HCT116 (cell line): ENCODE results near the gene HIGD2A. TPM values are rescaled to one million over a fixed set of nuclear protein-coding genes. Genes with fewer than 3 reads are reported as not detected.

Source experiments
- ATAC-seq: fragments of 200-7000 bp; cut with Tn5 transposase; 2 replicates; pipeline ENCODE4 v1.9.1; 2020; ENCODE audit warnings: mild to moderate bottlenecking, moderate library complexity
- BruUV-seq: library from RNA; stranded (reverse); fragments of 400-500 nt; replicated peaks from 2 replicates; lab custom pipeline; 2021; lab: Mats Ljungman, UMichigan
- CTCF ChIA-PET: fragments of 300-600 bp; sonication (Branson Sonifier 250); formaldehyde crosslinking; loops from one replicate; lab custom pipeline; 2021; ENCODE audit warnings: antibody characterized with exemption; lab: Charles Lee
- POLR2A ChIA-PET: fragments of 300-600, 350-600 bp; sonication (Branson Sonifier 250); formaldehyde crosslinking; loops from one replicate; lab custom pipeline; 2021; ENCODE audit warnings: antibody characterized with exemption; lab: Charles Lee
- RAD21 ChIA-PET, 2 experiments: fragments of 300-600 bp; sonication (Branson Sonifier 250); formaldehyde crosslinking; loops; one replicate each; lab custom pipeline; 2023; ENCODE audit warnings: low total read pairs in 2 of 2; ENCODE audit not compliant: uncharacterized antibody in 2 of 2, unreplicated experiment in 2 of 2, low non-redundant PET in 1 of 2; lab: Charles Lee
- DNase-seq: peaks from one replicate; pipeline ENCODE4 v3.0.0-alpha.2; 2010; ENCODE audit warnings: low read depth, low spot score
- H2AFZ ChIP-seq: fragments of 200-600 bp; shearing (Covaris generic), sonication (generic); 2 replicates; pipeline ENCODE4 v1.6.1; 2017; ENCODE audit warnings: low read depth, mixed run types, mixed read lengths, antibody characterized with exemption, low read length; ENCODE audit not compliant: poor library complexity, severe bottlenecking
- H3K27ac ChIP-seq: 2 replicates; pipeline ENCODE4 v1.5.1; 2012; ENCODE audit warnings: low read depth, low read length
- H3K27me3 ChIP-seq: fragments of 200-600 bp; sonication (generic); 2 replicates; pipeline ENCODE4 v1.6.1; 2016; ENCODE audit warnings: mixed run types, low read length, mixed read lengths; ENCODE audit not compliant: insufficient read depth
- H3K36me3 ChIP-seq, 2 experiments: fragments of 200-500 bp in 1 of 2; fragments of 200-600 bp in 1 of 2; sonication (Bioruptor generic) in 1 of 2; sonication (generic) in 1 of 2; 2 replicates each; pipeline versions ENCODE4 v1.5.1 to v1.6.1; 2014 to 2016; ENCODE audit warnings: low read length in 2 of 2, inconsistent platforms in 1 of 2, mixed read lengths in 1 of 2, mixed run types in 1 of 2; ENCODE audit not compliant: insufficient read depth in 2 of 2, control insufficient read depth in 1 of 2
- H3K4me1 ChIP-seq, 2 experiments: fragments of 200-600 bp in 1 of 2; sonication (generic) in 1 of 2; 2 replicates each; pipeline versions ENCODE4 v1.5.1 to v1.6.1; 2012 to 2017; ENCODE audit warnings: low read length in 2 of 2, inconsistent platforms in 1 of 2, mild to moderate bottlenecking in 1 of 2, mixed read lengths in 1 of 2, mixed run types in 1 of 2, moderate library complexity in 1 of 2; ENCODE audit not compliant: insufficient read depth in 2 of 2, control insufficient read depth in 1 of 2
- H3K4me2 ChIP-seq: fragments of 200-600 bp; sonication (generic); 2 replicates; pipeline ENCODE4 v1.6.1; 2017; ENCODE audit warnings: mixed run types, low read length, mixed read lengths
- H3K4me3 ChIP-seq, 2 experiments: fragments of 200-600 bp in 1 of 2; sonication (generic) in 1 of 2; replicated peaks in 1 of 2; 2 replicates each; pipeline ENCODE4 v1.5.1; 2011 to 2016; ENCODE audit warnings: low read length in 2 of 2, control low read depth in 1 of 2, low read depth in 1 of 2, mild to moderate bottlenecking in 1 of 2, mixed read lengths in 1 of 2, mixed run types in 1 of 2
- H3K79me2 ChIP-seq: fragments of 200-600 bp; sonication (generic); 2 replicates; pipeline ENCODE4 v1.6.1; 2017; ENCODE audit warnings: mild to moderate bottlenecking, mixed run types, low read length, moderate library complexity, mixed read lengths; ENCODE audit not compliant: insufficient read depth
- H3K9ac ChIP-seq: fragments of 200-600 bp; sonication (generic); 2 replicates; pipeline ENCODE4 v1.6.1; 2016; ENCODE audit warnings: low read length, mixed read lengths
- H3K9me2 ChIP-seq: fragments of 200-600 bp; sonication (generic), shearing (Covaris generic); 2 replicates; pipeline ENCODE4 v1.6.1; 2017; ENCODE audit warnings: mixed run types, mild to moderate bottlenecking, moderate library complexity; ENCODE audit not compliant: insufficient read depth
- H3K9me3 ChIP-seq, 2 experiments: fragments of 200-500 bp in 1 of 2; fragments of 200-600 bp in 1 of 2; sonication (Bioruptor generic) in 1 of 2; sonication (generic) in 1 of 2; 2 replicates each; pipeline ENCODE4 v1.6.1; 2014 to 2017; ENCODE audit warnings: low read length in 2 of 2, mixed read lengths in 2 of 2, inconsistent platforms in 1 of 2, low read depth in 1 of 2, mild to moderate bottlenecking in 1 of 2, mixed run types in 1 of 2, moderate library complexity in 1 of 2; ENCODE audit not compliant: control insufficient read depth in 1 of 2, insufficient read depth in 1 of 2
- H4K20me1 ChIP-seq: fragments of 200-600 bp; sonication (generic), shearing (Covaris generic); 2 replicates; pipeline ENCODE4 v1.6.1; 2017; ENCODE audit warnings: mixed run types, mild to moderate bottlenecking, moderate library complexity; ENCODE audit not compliant: insufficient read depth
- ATF3 ChIP-seq: IDR thresholded peaks from 2 replicates; pipeline ENCODE4 v1.6.1; 2012
- CEBPB ChIP-seq: IDR thresholded peaks from 2 replicates; pipeline ENCODE4 v1.6.1; 2012; ENCODE audit warnings: low read depth
- EZH2 ChIP-seq: fragments of 200-600 bp; sonication (generic); IDR thresholded peaks from 2 replicates; pipeline ENCODE4 v1.6.1; 2017; ENCODE audit warnings: antibody characterized with exemption, mixed run types
- EZH2phosphoT487 ChIP-seq: fragments of 200-600 bp; IDR thresholded peaks from 2 replicates; pipeline ENCODE4 v1.6.1; 2018; ENCODE audit warnings: antibody characterized with exemption, borderline replicate concordance
- JUND ChIP-seq: IDR thresholded peaks from 2 replicates; pipeline ENCODE4 v1.6.1; 2012
- POLR2A ChIP-seq: IDR thresholded peaks from 2 replicates; pipeline ENCODE4 v1.7.0; 2011; ENCODE audit warnings: borderline replicate concordance; ENCODE audit not compliant: insufficient read depth, insufficient read length; ENCODE audit errors: extremely low read depth
- POLR2AphosphoS5 ChIP-seq: IDR thresholded peaks from 2 replicates; pipeline ENCODE4 v1.6.1; 2011; ENCODE audit warnings: mild to moderate bottlenecking, low read depth, low read length, moderate library complexity
- RAD21 ChIP-seq: IDR thresholded peaks from 2 replicates; pipeline ENCODE4 v1.6.1; 2012; ENCODE audit warnings: low read depth, mild to moderate bottlenecking
- SIN3A ChIP-seq: IDR thresholded peaks from 2 replicates; pipeline ENCODE4 v1.6.1; 2012; ENCODE audit warnings: low read depth
- TCF7L2 ChIP-seq: IDR thresholded peaks from 2 replicates; pipeline ENCODE4 v1.7.0; 2011; ENCODE audit warnings: borderline replicate concordance, inconsistent platforms; ENCODE audit not compliant: insufficient read depth, insufficient read length; ENCODE audit errors: extremely low read depth
- YY1 ChIP-seq: IDR thresholded peaks from 2 replicates; pipeline ENCODE4 v1.6.1; 2011; ENCODE audit warnings: low read length, low read depth, moderate library complexity, mild to moderate bottlenecking; ENCODE audit not compliant: insufficient replicate concordance; ENCODE audit errors: extremely low read depth
- ZNF274 ChIP-seq: fragments of 200-500 bp; sonication (Bioruptor generic); IDR thresholded peaks from 2 replicates; pipeline ENCODE4 v1.6.1; 2014; ENCODE audit warnings: mild to moderate bottlenecking, low read depth, low read length, inconsistent platforms
- intact Hi-C: fragments of 100-400 bp; cut with micrococcal nuclease; formaldehyde crosslinking; loops from 2 replicates; pipeline ENCODE4 v1.10.0; 2022
- total RNA-seq: library from RNA; stranded (reverse); gene quantifications from one replicate; pipeline ENCODE4 v1.2.1, GENCODE V29; 2021; ENCODE audit not compliant: unreplicated experiment
- TF ChIP-seq, protein P1 (sequence below): IDR thresholded peaks from 2 replicates; pipeline ENCODE4 v1.6.1; 2011; ENCODE audit warnings: mild to moderate bottlenecking, low read length, moderate library complexity; ENCODE audit not compliant: insufficient replicate concordance; ENCODE audit errors: extremely low read depth

Gene HIGD2A
- total RNA-seq, 1 experiment from 2014 or later: 130 TPM

DNA sequence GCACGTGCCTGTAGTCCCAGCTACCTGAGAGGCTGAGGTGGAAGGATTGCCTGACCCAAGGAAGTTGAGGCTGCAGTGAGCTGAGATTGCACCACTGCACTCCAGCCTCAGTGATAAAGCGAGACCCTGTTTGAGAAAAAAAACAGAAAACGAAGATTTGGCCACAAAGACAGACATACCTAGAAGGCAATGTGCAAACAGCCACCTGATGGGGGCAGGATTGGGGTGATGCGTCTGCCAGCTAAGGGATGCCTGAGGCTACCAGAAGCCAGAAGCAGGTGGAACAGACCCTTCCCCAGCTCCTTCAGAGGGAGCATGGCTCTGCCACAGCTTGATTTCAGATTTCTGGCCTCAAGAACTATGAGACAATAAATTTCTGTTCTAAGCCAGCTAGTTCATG, 2.9 kb downstream of the HIGD2A start:
- peaks cover 11 to 20% of the 10 kb centered on the region in 2 experiments; a peak in 3 of 4 replicates for H3K4me1 ChIP-seq
- no TSS peak for BruUV-seq
- H3K9me3 ChIP-seq: no peaks in the 10 kb centered on the region
- H3K79me2 ChIP-seq: peaks cover 39% of the 10 kb centered on the region
- H3K27ac ChIP-seq: no peak overlapping the region
- H3K9me2 ChIP-seq: no peaks in the 10 kb centered on the region
- no peak for TF ChIP-seq EZH2
- no peak for TF ChIP-seq TCF7L2
- TF ChIP-seq, protein P1, sequence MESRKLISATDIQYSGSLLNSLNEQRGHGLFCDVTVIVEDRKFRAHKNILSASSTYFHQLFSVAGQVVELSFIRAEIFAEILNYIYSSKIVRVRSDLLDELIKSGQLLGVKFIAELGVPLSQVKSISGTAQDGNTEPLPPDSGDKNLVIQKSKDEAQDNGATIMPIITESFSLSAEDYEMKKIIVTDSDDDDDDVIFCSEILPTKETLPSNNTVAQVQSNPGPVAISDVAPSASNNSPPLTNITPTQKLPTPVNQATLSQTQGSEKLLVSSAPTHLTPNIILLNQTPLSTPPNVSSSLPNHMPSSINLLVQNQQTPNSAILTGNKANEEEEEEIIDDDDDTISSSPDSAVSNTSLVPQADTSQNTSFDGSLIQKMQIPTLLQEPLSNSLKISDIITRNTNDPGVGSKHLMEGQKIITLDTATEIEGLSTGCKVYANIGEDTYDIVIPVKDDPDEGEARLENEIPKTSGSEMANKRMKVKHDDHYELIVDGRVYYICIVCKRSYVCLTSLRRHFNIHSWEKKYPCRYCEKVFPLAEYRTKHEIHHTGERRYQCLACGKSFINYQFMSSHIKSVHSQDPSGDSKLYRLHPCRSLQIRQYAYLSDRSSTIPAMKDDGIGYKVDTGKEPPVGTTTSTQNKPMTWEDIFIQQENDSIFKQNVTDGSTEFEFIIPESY: no peak
- TF ChIP-seq SIN3A: no peak
- TF ChIP-seq JUND: no peak
- no peak for TF ChIP-seq RAD21
- no peak for TF ChIP-seq EZH2phosphoT487
- no peak for TF ChIP-seq POLR2A
- TF ChIP-seq ZNF274: no peak
- TF ChIP-seq CEBPB: no peak
- TF ChIP-seq YY1: no peak
- no peak for TF ChIP-seq ATF3
- no peak for TF ChIP-seq POLR2AphosphoS5
- no peak overlapping the region for H3K9ac ChIP-seq
- peaks cover 4% of the 10 kb centered on the region; the same call in 1 of the 2 replicates for H4K20me1 ChIP-seq
- no peaks in the 10 kb centered on the region for H3K27me3 ChIP-seq
- peaks cover 4 to 20% of the 10 kb centered on the region in 2 experiments; a peak in 2 of 4 replicates for H3K36me3 ChIP-seq
- ChIA-PET RAD21 (no interaction called here), POLR2A (no interaction called here), CTCF (no interaction called here)
- ATAC-seq (no peak), DNase-seq (no peak)
- no peak overlapping the region for H3K4me3 ChIP-seq
- H3K4me2 ChIP-seq: no peak overlapping the region
- H2AFZ ChIP-seq: no peak overlapping the region
- intact Hi-C loops: no loop called here
